GM12872 (cell line): ENCODE data around the gene DNER.

ENCODE experiments used
- CTCF ChIP-seq: IDR thresholded peaks from 3 replicates; pipeline ENCODE4 v1.5.1; 2011; ENCODE audit warnings: low read depth, mild to moderate bottlenecking, low read length, moderate library complexity; ENCODE audit not compliant: insufficient read depth

Gene DNER

GRCh38 chr2:229738024-229738625, 23.8 kb upstream of the DNER start:
- TF ChIP-seq CTCF = no peak

- no peak for TF ChIP-seq CTCF
These were observed 20.1 kb upstream of the DNER start for GRCh38 chr2:229734410-229734809.

GRCh38 chr2:229733611-229734245, 19.4 kb upstream of the DNER start:
- no peak for TF ChIP-seq CTCF

GRCh38 chr2:229732897-229733296, 18.5 kb upstream of the DNER start:
- no peak for TF ChIP-seq CTCF

- no peak for TF ChIP-seq CTCF
These were observed 17.6 kb upstream of the DNER start for GRCh38 chr2:229731916-229732315.

- no peak for TF ChIP-seq CTCF
These were observed 17.0 kb upstream of the DNER start for GRCh38 chr2:229731363-229731762.

- TF ChIP-seq CTCF = no peak
These were observed 14.0 kb upstream of the DNER start for GRCh38 chr2:229728370-229728769.
